ENCODE measurements around the gene COL19A1.
"Not testable (repeated sequence)": the region's sequence is repeated elsewhere in the genome, so short reads cannot be mapped to it uniquely, and the experiment has no call there.

Gene COL19A1

GRCh38 chr6:69866351-69866769 lies at the start of gene COL19A1:
Gene COL19A1 (plus strand): TSS chr6:69866556. CDS start chr6:69879568, 13,012 bp downstream.
- DNase-seq (ENCODE audit: low read depth in 2 of 2) = no peak

GRCh38 chr6:69816569-69816968 lies 49.8 kb upstream of the COL19A1 start:
- DNase-seq (ENCODE audit: low read depth in 2 of 2) = no peak

GRCh38 chr6:69817358-69817757 lies 49.0 kb upstream of the COL19A1 start:
- no peak for DNase-seq (ENCODE audit: low read depth in 2 of 2)

GRCh38 chr6:69818223-69818930 lies 48.0 kb upstream of the COL19A1 start:
- DNase-seq (ENCODE audit: low read depth in 2 of 2) = no peak

GRCh38 chr6:69819138-69819537 lies 47.2 kb upstream of the COL19A1 start:
- no peak for DNase-seq (ENCODE audit: low read depth in 2 of 2)

GRCh38 chr6:69820018-69820417 lies 46.3 kb upstream of the COL19A1 start:
- DNase-seq (ENCODE audit: low read depth in 2 of 2) = no peak

- no peak for DNase-seq (ENCODE audit: low read depth in 2 of 2)
Measured at GRCh38 chr6:69820438-69820837, 45.9 kb upstream of the COL19A1 start.

- DNase-seq (ENCODE audit: low read depth in 2 of 2) = not testable (repeated sequence)
Measured at GRCh38 chr6:69824355-69824754, 42.0 kb upstream of the COL19A1 start.

GRCh38 chr6:69825904-69826303 lies 40.5 kb upstream of the COL19A1 start:
- DNase-seq (ENCODE audit: low read depth in 2 of 2) = no peak

GRCh38 chr6:69827276-69827893 lies 39.0 kb upstream of the COL19A1 start:
- DNase-seq (ENCODE audit: low read depth in 2 of 2) = no peak

GRCh38 chr6:69832558-69832957 lies 33.8 kb upstream of the COL19A1 start:
- DNase-seq (ENCODE audit: low read depth in 2 of 2) = no peak

GRCh38 chr6:69835414-69836179 lies 30.8 kb upstream of the COL19A1 start:
- no peak for DNase-seq (ENCODE audit: low read depth in 2 of 2)

- DNase-seq (ENCODE audit: low read depth in 2 of 2) = no peak
Measured at GRCh38 chr6:69841862-69842261, 24.5 kb upstream of the COL19A1 start.

- no peak for DNase-seq (ENCODE audit: low read depth in 2 of 2)
Measured at GRCh38 chr6:69843189-69843588, 23.2 kb upstream of the COL19A1 start.

- DNase-seq (ENCODE audit: low read depth in 2 of 2) = no peak
Measured at GRCh38 chr6:69846312-69846711, 20.0 kb upstream of the COL19A1 start.

- no peak for DNase-seq (ENCODE audit: low read depth in 2 of 2)
Measured at GRCh38 chr6:69846770-69847491, 19.4 kb upstream of the COL19A1 start.

GRCh38 chr6:69847492-69847788 lies 18.9 kb upstream of the COL19A1 start:
- no peak for DNase-seq (ENCODE audit: low read depth in 2 of 2)

- DNase-seq (ENCODE audit: low read depth in 2 of 2) = no peak
Measured at GRCh38 chr6:69848552-69848951, 17.8 kb upstream of the COL19A1 start.

- no peak for DNase-seq (ENCODE audit: low read depth in 2 of 2)
Measured at GRCh38 chr6:69852706-69853105, 13.7 kb upstream of the COL19A1 start.

GRCh38 chr6:69861986-69862385 lies 4.4 kb upstream of the COL19A1 start:
- no peak for DNase-seq (ENCODE audit: low read depth in 2 of 2)

- no peak for DNase-seq (ENCODE audit: low read depth in 2 of 2)
Measured at GRCh38 chr6:69863766-69864165, 2.6 kb upstream of the COL19A1 start.

GRCh38 chr6:69865126-69865525 lies 1.2 kb upstream of the COL19A1 start:
- no peak for DNase-seq (ENCODE audit: low read depth in 2 of 2)
